Endodermal cell (in vitro differentiated cells): ENCODE results near the gene ARHGEF28. TPM values are rescaled to one million over a fixed set of nuclear protein-coding genes. Genes with fewer than 3 reads are reported as not detected.

Experiments used
- DNase-seq: peaks from one replicate; pipeline ENCODE4 v3.0.0-alpha.2; 2017
- H3K27ac ChIP-seq: 2 replicates; pipeline ENCODE4 v1.5.1; 2013; ENCODE audit warnings: mild to moderate bottlenecking, low read depth, low read length, moderate library complexity
- H3K27me3 ChIP-seq: 2 replicates; pipeline ENCODE4 v1.6.1; 2013; ENCODE audit warnings: mild to moderate bottlenecking, low read length, moderate library complexity; ENCODE audit not compliant: insufficient read depth, control insufficient read depth, poor library complexity, severe bottlenecking
- H3K36me3 ChIP-seq: 2 replicates; pipeline ENCODE4 v1.7.0; 2013; ENCODE audit warnings: mild to moderate bottlenecking, low read length, moderate library complexity; ENCODE audit not compliant: control insufficient read depth, insufficient read depth
- H3K4me1 ChIP-seq: one replicate; pipeline ENCODE4 v1.7.0; 2013; ENCODE audit warnings: low read length; ENCODE audit not compliant: control insufficient read depth, insufficient read depth
- H3K4me3 ChIP-seq: 2 replicates; pipeline ENCODE4 v1.5.1; 2013; ENCODE audit warnings: mild to moderate bottlenecking, low read length, moderate library complexity
- H3K9ac ChIP-seq: 2 replicates; pipeline ENCODE4 v1.6.1; 2013; ENCODE audit warnings: mild to moderate bottlenecking, low read length, moderate library complexity; ENCODE audit not compliant: poor library complexity, severe bottlenecking; ENCODE audit errors: extremely low read depth
- H3K9me3 ChIP-seq: 2 replicates; pipeline ENCODE4 v1.6.1; 2013; ENCODE audit warnings: mild to moderate bottlenecking, low read length, moderate library complexity; ENCODE audit not compliant: control insufficient read depth
- H3K27ac Mint-ChIP-seq: 2 replicates; pipeline ENCODE4 v1.8.0; 2020; ENCODE audit warnings: mixed read lengths
- H3K27me3 Mint-ChIP-seq: 2 replicates; pipeline ENCODE4 v1.8.0; 2021; ENCODE audit warnings: mild to moderate bottlenecking, mixed read lengths; ENCODE audit not compliant: insufficient read depth
- H3K36me3 Mint-ChIP-seq: 2 replicates; pipeline ENCODE4 v1.8.0; 2020; ENCODE audit warnings: low read depth, mixed read lengths
- H3K4me1 Mint-ChIP-seq: 2 replicates; pipeline ENCODE4 v1.8.0; 2020; ENCODE audit warnings: mixed read lengths
- H3K4me3 Mint-ChIP-seq: 2 replicates; pipeline ENCODE4 v1.8.0; 2020; ENCODE audit warnings: mild to moderate bottlenecking, moderate library complexity, mixed read lengths
- H3K9me3 Mint-ChIP-seq: 2 replicates; pipeline ENCODE4 v1.8.0; 2020; ENCODE audit warnings: mild to moderate bottlenecking, mixed read lengths
- CTCF ChIP-seq: fragments of 200-600 bp; sonication (generic); conservative IDR thresholded peaks from 2 replicates; pipeline ENCODE4 v1.5.0; 2021; ENCODE audit warnings: antibody characterized with exemption, mild to moderate bottlenecking
- WGBS, 2 experiments: methylation state at CpG; one replicate each; pipeline versions ENCODE4 v1.1.5 to v1.1.7; 2013; ENCODE audit warnings: missing lambda C conversion rate in 2 of 2, mixed read lengths in 1 of 2; ENCODE audit not compliant: insufficient coverage in 1 of 2, insufficient read length in 1 of 2; 5-methylcytosine and 5-hydroxymethylcytosine counted together
- total RNA-seq, 2 donors: library from RNA; stranded (reverse); fragmentation: NEBNext Ultra II Directional in 1 of 2; extraction: Animal tissue kit (Norgen Biotek cat#: 25700) in 1 of 2; gene quantifications; 2 replicates in 1 of 2; 3 replicates in 1 of 2; pipeline ENCODE4 v1.2.1, GENCODE V29; 2021

ARHGEF28 gene
- total RNA-seq, 2 donors from 2014 or later = 0.92 to 1.2 TPM

DNA sequence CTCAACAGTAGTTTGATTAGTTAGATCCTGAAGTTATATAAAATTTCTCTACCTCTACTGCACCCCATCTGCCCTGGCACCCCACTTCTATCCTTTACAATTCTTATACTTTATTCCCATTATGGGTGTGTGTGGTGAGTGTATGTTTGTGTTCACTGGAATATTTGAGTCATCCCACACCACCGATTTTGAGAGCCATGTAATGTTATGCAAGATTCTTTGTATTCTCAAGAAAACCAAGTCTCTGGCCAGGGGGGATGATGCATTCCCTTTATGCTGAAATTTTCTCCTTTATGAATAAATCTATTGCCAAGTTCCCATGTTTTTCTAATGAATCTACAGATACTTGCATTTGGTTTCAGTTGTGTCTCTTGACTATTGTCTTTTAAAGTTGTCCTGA lies 266.8 kb downstream of the ARHGEF28 start:
- H3K27me3 Mint-ChIP-seq = peaks cover 8% of the 10 kb centered on the region
- no peaks in the 10 kb centered on the region for H3K4me1 ChIP-seq
- H3K27me3 ChIP-seq = peaks cover 5% of the 10 kb centered on the region
- H3K9me3 ChIP-seq = no peaks in the 10 kb centered on the region
- no peak for TF ChIP-seq CTCF
- H3K4me3 ChIP-seq = no peak overlapping the region
- H3K27ac Mint-ChIP-seq = no peak overlapping the region
- DNase-seq = no peak
- H3K9ac ChIP-seq = no peak overlapping the region
- H3K4me3 Mint-ChIP-seq = no peak overlapping the region
- H3K36me3 ChIP-seq = no peaks in the 10 kb centered on the region
- no peak overlapping the region for H3K27ac ChIP-seq
- H3K36me3 Mint-ChIP-seq = no peaks in the 10 kb centered on the region
- no peaks in the 10 kb centered on the region for H3K9me3 Mint-ChIP-seq
- WGBS, 2 experiments = 89% methylated on average over 1 of the region's 1 CpG; no CpG with 5 or more reads in 1 of the 2 experiments
- H3K4me1 Mint-ChIP-seq = peaks cover 5% of the 10 kb centered on the region

DNA sequence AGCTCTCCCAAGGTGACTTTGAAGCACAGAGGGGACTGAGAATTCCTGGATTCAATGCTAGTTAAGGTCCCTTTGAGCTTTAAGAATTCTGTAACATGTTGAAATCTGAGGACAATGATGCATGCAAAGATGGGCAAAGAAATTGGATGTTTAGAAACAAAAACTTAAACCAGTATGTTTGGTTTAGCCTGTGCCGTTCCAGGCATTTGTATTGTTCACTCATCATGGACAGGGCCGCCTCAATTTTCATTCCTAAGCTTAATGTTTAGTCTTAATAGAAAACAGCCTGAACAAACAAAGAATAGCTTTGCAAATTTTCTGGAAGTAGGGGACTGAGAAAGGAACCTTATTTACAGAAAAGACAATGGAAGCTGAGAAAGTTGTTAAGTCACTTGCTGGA lies 267.8 kb downstream of the ARHGEF28 start:
- no peak overlapping the region for H3K4me3 ChIP-seq
- DNase-seq = no peak
- H3K27ac ChIP-seq = no peak overlapping the region
- Mint-ChIP-seq H3K4me3 (no peak overlapping the region), H3K4me1 (peaks cover 5% of the 10 kb centered on the region), H3K27ac (no peak overlapping the region), H3K27me3 (peaks cover 5% of the 10 kb centered on the region), H3K9me3 (no peaks in the 10 kb centered on the region), H3K36me3 (no peaks in the 10 kb centered on the region)
- TF ChIP-seq CTCF = no peak
- H3K9me3 ChIP-seq = no peaks in the 10 kb centered on the region
- H3K9ac ChIP-seq = no peak overlapping the region
- WGBS, 2 experiments = 83 to 93% methylated on average over 1 to 2 of the region's 2 CpGs
- H3K4me1 ChIP-seq = no peaks in the 10 kb centered on the region
- H3K27me3 ChIP-seq = peaks cover 5% of the 10 kb centered on the region
- H3K36me3 ChIP-seq = no peaks in the 10 kb centered on the region

- Histone ChIP-seq H3K9ac (no peak overlapping the region), H3K9me3 (no peaks in the 10 kb centered on the region), H3K4me3 (no peak overlapping the region), H3K36me3 (no peaks in the 10 kb centered on the region), H3K27ac (no peak overlapping the region), H3K27me3 (peaks cover 5% of the 10 kb centered on the region), H3K4me1 (no peaks in the 10 kb centered on the region)
- no peaks in the 10 kb centered on the region for H3K9me3 Mint-ChIP-seq
- H3K4me1 Mint-ChIP-seq = peaks cover 5% of the 10 kb centered on the region
- no peaks in the 10 kb centered on the region for H3K36me3 Mint-ChIP-seq
- 91 to 96% methylated on average over 5 to 6 of the region's 6 CpGs for WGBS, 2 experiments
- DNase-seq = no peak
- no peak overlapping the region for H3K27ac Mint-ChIP-seq
- no peak overlapping the region for H3K4me3 Mint-ChIP-seq
- TF ChIP-seq CTCF = no peak
- no peaks in the 10 kb centered on the region for H3K27me3 Mint-ChIP-seq
Observed at GRCh38 chr5:73894860-73895259, 268.9 kb downstream of the ARHGEF28 start.
